ENCODE measurements around the gene IMMP2L. TPM values are rescaled to one million over a fixed set of nuclear protein-coding genes. Genes with fewer than 3 reads are reported as not detected.

The IMMP2L gene
- total and polyA plus RNA-seq, 4 donors: 7.3 to 21.1 (median 12.4) TPM

- DNase-seq (ENCODE audit: low spot score): no peak
- TF ChIP-seq GABPA (IDR thresholded peaks at IDR 0.05 in 1 of 2, conservative IDR thresholded peaks at IDR 0.05 in 1 of 2) (no peak), SP1 (IDR thresholded peaks at IDR 0.05) (no peak), FOXA1 (IDR thresholded peaks at IDR 0.05) (no peak), HNF4G (IDR thresholded peaks at IDR 0.05) (no peak), MAX (IDR thresholded peaks at IDR 0.05) (no peak), JUND (IDR thresholded peaks at IDR 0.05) (no peak), YY1 (IDR thresholded peaks at IDR 0.05) (no peak), FOXA2 (IDR thresholded peaks at IDR 0.05) (no peak), ATF3 (IDR thresholded peaks at IDR 0.05) (no peak), RAD21 (IDR thresholded peaks at IDR 0.05) (no peak), HNF4A (conservative IDR thresholded peaks at IDR 0.05) (no peak), REST (IDR thresholded peaks at IDR 0.05) (no peak), TAF1 (conservative IDR thresholded peaks at IDR 0.05) (no peak), EGR1 (IDR thresholded peaks at IDR 0.05; ENCODE audit: low read depth in 2 of 2) (no peak), NR2F2 (IDR thresholded peaks at IDR 0.05) (no peak), RXRA (IDR thresholded peaks at IDR 0.05) (no peak), ZBTB33 (IDR thresholded peaks at IDR 0.05) (no peak), CTCF (IDR thresholded peaks at IDR 0.05; ENCODE audit: low read depth, low read length, missing input control) (no peak)
- H3K9ac ChIP-seq (ENCODE audit: low read depth in 1 of 2, low read length in 2 of 2): no peak overlapping the region
- WGBS: 75% methylated on average over 2 of the region's 2 CpGs
- H3K27me3 ChIP-seq (ENCODE audit: control insufficient read depth in 4 of 4, insufficient read depth in 4 of 4, low read length in 3 of 4): no peaks in the 10 kb centered on the region
- no peaks in the 10 kb centered on the region for H3K36me3 ChIP-seq (ENCODE audit: control insufficient read depth in 4 of 4, insufficient read depth in 3 of 4, low read depth in 1 of 4, low read length in 3 of 4)
- no peaks in the 10 kb centered on the region for H3K9me3 ChIP-seq (ENCODE audit: control insufficient read depth in 4 of 4, low read length in 3 of 4)
- no peak overlapping the region for H3K27ac ChIP-seq (ENCODE audit: low read depth in 1 of 2, low read length in 2 of 2)
- no peaks in the 10 kb centered on the region for H3K4me1 ChIP-seq (ENCODE audit: control insufficient read depth in 4 of 4, insufficient read depth in 4 of 4, low read length in 3 of 4)
- H3K4me3 ChIP-seq (ENCODE audit: low read depth in 1 of 3, low read length in 3 of 3): no peak overlapping the region
These were observed 795.4 kb downstream of the IMMP2L start for GRCh38 chr7:110766864-110767263.

Measured in liver (tissue), 9 donors.